GM12864 (cell line): Measurements from ENCODE around the gene ATRN.
"Not testable (repeated sequence)": the region's sequence is repeated elsewhere in the genome, so short reads cannot be mapped to it uniquely, and the experiment has no call there.

Experiments
- DNase-seq: peaks from one replicate; pipeline ENCODE4 v3.0.0-alpha.2; 2011; ENCODE audit warnings: low read depth
- H3K4me3 ChIP-seq: 2 replicates; pipeline ENCODE4 v1.5.1; 2011; ENCODE audit warnings: mild to moderate bottlenecking, low read depth, low read length, control low read depth
- TF ChIP-seq, protein P1 (sequence below): IDR thresholded peaks from 2 replicates; pipeline ENCODE4 v1.5.1; 2011; ENCODE audit warnings: low read depth, mild to moderate bottlenecking, moderate library complexity, low read length, control low read depth, inconsistent platforms; ENCODE audit errors: missing control alignments

ATRN gene

DNA sequence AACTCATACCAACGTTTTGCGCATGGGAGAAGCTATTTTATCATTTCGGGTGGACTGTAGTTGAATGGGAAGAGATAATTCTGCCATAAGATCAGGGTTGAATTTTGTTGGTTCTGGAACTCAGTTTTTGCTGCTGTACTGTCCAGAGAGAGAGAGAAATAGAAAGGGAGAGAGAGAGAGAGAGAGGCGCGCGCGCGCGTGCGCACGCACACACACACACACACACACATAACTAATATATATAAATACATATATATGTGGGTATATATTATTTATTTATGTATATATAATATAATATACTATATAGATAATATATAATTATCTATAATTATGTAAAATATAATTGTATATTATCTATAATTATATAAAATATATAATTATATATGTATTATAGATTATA is 21.9 kb downstream of the ATRN start:
- H3K4me3 ChIP-seq = no peak overlapping the region
- DNase-seq = no peak
- TF ChIP-seq, protein P1, sequence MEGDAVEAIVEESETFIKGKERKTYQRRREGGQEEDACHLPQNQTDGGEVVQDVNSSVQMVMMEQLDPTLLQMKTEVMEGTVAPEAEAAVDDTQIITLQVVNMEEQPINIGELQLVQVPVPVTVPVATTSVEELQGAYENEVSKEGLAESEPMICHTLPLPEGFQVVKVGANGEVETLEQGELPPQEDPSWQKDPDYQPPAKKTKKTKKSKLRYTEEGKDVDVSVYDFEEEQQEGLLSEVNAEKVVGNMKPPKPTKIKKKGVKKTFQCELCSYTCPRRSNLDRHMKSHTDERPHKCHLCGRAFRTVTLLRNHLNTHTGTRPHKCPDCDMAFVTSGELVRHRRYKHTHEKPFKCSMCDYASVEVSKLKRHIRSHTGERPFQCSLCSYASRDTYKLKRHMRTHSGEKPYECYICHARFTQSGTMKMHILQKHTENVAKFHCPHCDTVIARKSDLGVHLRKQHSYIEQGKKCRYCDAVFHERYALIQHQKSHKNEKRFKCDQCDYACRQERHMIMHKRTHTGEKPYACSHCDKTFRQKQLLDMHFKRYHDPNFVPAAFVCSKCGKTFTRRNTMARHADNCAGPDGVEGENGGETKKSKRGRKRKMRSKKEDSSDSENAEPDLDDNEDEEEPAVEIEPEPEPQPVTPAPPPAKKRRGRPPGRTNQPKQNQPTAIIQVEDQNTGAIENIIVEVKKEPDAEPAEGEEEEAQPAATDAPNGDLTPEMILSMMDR = no peak

DNA sequence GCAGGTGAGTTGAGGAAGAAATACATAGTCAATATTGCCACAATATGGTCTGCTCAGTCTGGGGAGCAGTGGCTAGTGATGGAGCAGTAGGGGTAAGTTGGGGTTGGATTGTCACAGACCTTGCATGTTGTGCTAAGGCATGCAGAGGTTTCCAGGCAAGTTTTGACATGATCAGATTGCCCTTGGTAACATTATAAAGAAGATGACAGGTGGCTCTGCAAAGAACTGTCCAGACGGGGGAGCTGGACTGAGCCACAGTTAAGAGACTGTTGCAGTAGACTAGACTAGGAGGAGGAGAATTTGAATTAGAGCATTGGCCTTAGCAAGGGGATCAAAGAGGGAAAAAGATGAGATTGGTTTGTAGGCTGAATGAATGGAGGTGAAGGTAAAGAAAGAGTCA is 23.4 kb downstream of the ATRN start:
- no peak overlapping the region for H3K4me3 ChIP-seq
- no peak for DNase-seq
- TF ChIP-seq, protein P1 = no peak

DNA sequence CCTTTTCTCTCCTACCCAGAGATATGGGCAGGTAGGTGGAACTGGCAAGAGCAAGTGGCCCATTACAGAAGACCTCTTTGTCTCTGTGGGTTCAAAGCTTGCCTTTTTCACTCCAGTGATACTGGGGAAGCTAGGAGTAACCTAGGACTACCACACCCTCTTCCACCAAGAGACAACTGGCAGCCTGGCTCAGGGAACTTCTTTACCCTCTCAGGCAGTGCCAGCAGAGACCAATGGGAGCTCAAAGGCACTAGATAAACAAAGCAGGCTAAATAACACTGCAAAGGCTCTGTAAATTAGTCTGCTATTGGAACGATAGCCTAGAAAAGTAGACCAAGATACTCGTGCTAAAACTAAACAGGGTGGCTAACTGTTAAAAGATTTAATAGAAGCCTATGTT is 32.1 kb downstream of the ATRN start:
- TF ChIP-seq, protein P1 = no peak
- no peak overlapping the region for H3K4me3 ChIP-seq
- no peak for DNase-seq

DNA sequence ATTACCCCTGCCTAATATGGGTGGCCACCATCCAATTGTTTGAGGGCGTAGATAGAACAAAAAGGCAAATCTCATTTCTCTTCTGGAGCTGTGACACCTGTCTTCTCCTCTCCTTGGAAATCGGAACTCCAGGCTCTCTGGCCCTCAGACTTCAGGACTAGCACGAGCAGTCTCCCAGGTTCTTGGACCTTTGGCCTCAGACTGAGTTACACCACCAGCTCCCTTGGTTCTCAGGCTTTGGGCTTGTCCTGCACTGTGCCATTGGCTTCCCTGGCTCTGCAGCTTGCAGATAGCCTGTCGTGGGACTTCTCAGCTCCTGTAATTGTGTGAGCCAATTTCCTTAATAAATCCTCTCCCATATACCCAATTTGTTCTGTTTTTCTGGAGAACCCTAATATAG is 34.3 kb downstream of the ATRN start:
- TF ChIP-seq, protein P1 = no peak
- DNase-seq = no peak
- H3K4me3 ChIP-seq = no peak overlapping the region

DNA sequence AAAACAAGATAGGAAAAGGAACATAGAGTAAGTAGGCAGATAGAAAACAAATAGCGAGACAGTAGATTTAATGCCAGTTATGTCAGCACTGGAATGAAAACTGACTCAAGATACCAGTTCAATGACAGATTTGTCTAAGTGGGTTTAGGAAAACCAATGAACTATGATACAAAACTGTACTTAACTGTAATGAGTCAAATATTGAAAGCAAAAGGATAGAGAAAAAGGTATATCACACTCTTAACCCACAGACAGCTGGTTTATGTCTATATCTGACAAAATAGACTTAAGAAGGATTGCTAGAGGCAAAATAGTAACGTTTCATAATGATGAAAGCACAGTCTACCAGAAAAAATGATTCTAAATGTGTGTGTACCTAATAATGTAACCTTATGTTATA is 38.2 kb downstream of the ATRN start:
- H3K4me3 ChIP-seq = no peak overlapping the region
- TF ChIP-seq, protein P1 = no peak
- DNase-seq = no peak

DNA sequence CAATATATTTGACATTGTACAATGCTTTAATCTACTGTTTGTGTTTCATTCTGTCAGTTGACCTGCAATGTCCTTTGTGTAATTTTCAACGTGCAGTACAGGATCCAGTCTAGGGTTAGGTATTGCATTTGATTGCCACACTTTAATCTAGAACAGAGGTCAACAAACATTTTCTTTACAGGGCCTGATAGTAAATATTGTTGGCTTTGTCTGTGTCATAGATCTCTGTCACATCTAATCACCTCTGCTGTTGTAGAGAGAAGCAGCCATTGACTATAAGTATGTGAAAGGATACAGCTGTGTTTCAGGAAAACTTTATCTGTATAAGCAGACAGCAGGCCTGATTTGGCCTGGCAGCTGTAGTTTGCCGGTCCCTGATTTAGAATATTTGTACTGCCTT is 39.3 kb downstream of the ATRN start:
- no peak overlapping the region for H3K4me3 ChIP-seq
- no peak for DNase-seq
- TF ChIP-seq, protein P1 = no peak

DNA sequence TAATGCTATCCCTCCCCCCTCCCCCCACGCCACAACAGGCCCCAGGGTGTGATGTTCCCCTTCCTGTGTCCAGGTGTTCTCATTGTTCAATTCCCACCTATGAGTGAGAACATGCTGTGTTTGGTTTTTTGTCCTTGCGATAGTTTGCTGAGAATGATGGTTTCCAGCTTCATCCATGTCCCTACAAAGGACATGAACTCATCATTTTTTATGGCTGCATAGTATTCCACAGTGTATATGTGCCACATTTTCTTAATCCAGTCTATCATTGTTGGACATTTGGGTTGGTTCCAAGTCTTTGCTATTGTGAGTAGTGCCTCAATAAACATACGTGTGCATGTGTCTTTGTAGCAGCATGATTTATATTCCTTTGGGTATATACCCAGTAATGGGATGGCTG is 41.4 kb downstream of the ATRN start:
- DNase-seq, H3K4me3 ChIP-seq: not testable (repeated sequence)
